ENCODE results near the gene MED17. TPM values are rescaled to one million over a fixed set of nuclear protein-coding genes. Genes with fewer than 3 reads are reported as not detected.

Gene MED17
- total and polyA plus RNA-seq, 2 of the 13 experiments (the other 11 are each of a cell fraction or from before 2014, with no cell fraction given), result 23.1 to 37.0 TPM

GRCh38 chr11:93773045-93773477 lies 11.0 kb upstream of the MED17 start (continued):
- peak; percentile 80 for TF ChIP-seq ZBED4 (CRISPR knock-in tag; IDR thresholded peaks at IDR 0.05; ENCODE audit: borderline replicate concordance)
- TF ChIP-seq SETDB1 (CRISPR knock-in tag; IDR thresholded peaks at IDR 0.05; ENCODE audit: borderline replicate concordance), result no peak
- no peak for TF ChIP-seq GPBP1L1 (CRISPR knock-in tag; IDR thresholded peaks at IDR 0.05)
- no peak for TF ChIP-seq ZNF30 (CRISPR knock-in tag; IDR thresholded peaks at IDR 0.05)
- TF ChIP-seq PPARG (CRISPR knock-in tag; conservative IDR thresholded peaks at IDR 0.05), result peak; percentile 71
- no peak for TF ChIP-seq SIN3B (IDR thresholded peaks at IDR 0.05; ENCODE audit: low read length)
- TF ChIP-seq ZSCAN31 (CRISPR knock-in tag; IDR thresholded peaks at IDR 0.05; ENCODE audit: low read depth), result 0 out of 2 replicates have a peak, but pooled peaks have one; percentile 33
- TF ChIP-seq SAFB2 (CRISPR knock-in tag; IDR thresholded peaks at IDR 0.05; ENCODE audit: borderline replicate concordance, low read depth), result no peak
- 0 out of 2 replicates have a peak, but pooled peaks have one; percentile 65 for TF ChIP-seq STAT5B (CRISPR knock-in tag; IDR thresholded peaks at IDR 0.05)
- peak; percentile 86; the same call in 1 of the 2 replicates for TF ChIP-seq SIN3A (IDR thresholded peaks at IDR 0.05; ENCODE audit: borderline replicate concordance, low read depth, low read length)
- TF ChIP-seq ZNF512B (CRISPR knock-in tag; IDR thresholded peaks at IDR 0.05; ENCODE audit: borderline replicate concordance), result no peak
- peak; percentile 91 to 99 for TF ChIP-seq REST (IDR thresholded peaks at IDR 0.05; ENCODE audit: borderline replicate concordance in 1 of 2, low read depth in 1 of 2, low read length in 2 of 2)
- no peak for TF ChIP-seq ZNF382 (CRISPR knock-in tag; IDR thresholded peaks at IDR 0.05; ENCODE audit: borderline replicate concordance)
- TF ChIP-seq ZNF709 (CRISPR knock-in tag; IDR thresholded peaks at IDR 0.05), result peak; percentile 83
- no peak for TF ChIP-seq MEIS1 (CRISPR knock-in tag; IDR thresholded peaks at IDR 0.05; ENCODE audit: borderline replicate concordance)
- no peak for TF ChIP-seq SMAD9 (CRISPR knock-in tag; IDR thresholded peaks at IDR 0.05)
- no peak for TF ChIP-seq PHF5A (CRISPR knock-in tag; IDR thresholded peaks at IDR 0.05; ENCODE audit: low read depth, unreplicated experiment)
- peak; percentile 79; the same call in 1 of the 2 replicates for TF ChIP-seq HOXA5 (CRISPR knock-in tag; IDR thresholded peaks at IDR 0.05)

Measured in HepG2 (cell line).